ENCODE data around the gene TGFB2. TPM values are rescaled to one million over a fixed set of nuclear protein-coding genes. Genes with fewer than 3 reads are reported as not detected.

The TGFB2 gene
- total RNA-seq, 1 donor = 13.4 TPM

- Histone ChIP-seq H3K36me3 (ENCODE audit: insufficient read depth, low read length) (no peaks in the 10 kb centered on the region), H3K4me3 (ENCODE audit: insufficient read depth, low read length) (peak overlapping the region; percentile 27), H3K27me3 (ENCODE audit: insufficient read depth, low read length) (no peaks in the 10 kb centered on the region), H3K4me1 (ENCODE audit: insufficient read depth, low read length) (peaks cover 50% of the 10 kb centered on the region), H4K20me1 (ENCODE audit: insufficient read depth, low read length) (no peaks in the 10 kb centered on the region), H3K9me3 (ENCODE audit: low read depth, low read length) (no peaks in the 10 kb centered on the region), H2AFZ (ENCODE audit: low read length) (no peak overlapping the region), H3K79me2 (ENCODE audit: insufficient read depth, low read length) (peaks cover 35% of the 10 kb centered on the region), H3K27ac (ENCODE audit: low read depth, low read length) (peak overlapping the region; percentile 87), H3K4me2 (ENCODE audit: insufficient read depth, low read length) (peak overlapping the region; percentile 78)
- TF ChIP-seq, protein P1, sequence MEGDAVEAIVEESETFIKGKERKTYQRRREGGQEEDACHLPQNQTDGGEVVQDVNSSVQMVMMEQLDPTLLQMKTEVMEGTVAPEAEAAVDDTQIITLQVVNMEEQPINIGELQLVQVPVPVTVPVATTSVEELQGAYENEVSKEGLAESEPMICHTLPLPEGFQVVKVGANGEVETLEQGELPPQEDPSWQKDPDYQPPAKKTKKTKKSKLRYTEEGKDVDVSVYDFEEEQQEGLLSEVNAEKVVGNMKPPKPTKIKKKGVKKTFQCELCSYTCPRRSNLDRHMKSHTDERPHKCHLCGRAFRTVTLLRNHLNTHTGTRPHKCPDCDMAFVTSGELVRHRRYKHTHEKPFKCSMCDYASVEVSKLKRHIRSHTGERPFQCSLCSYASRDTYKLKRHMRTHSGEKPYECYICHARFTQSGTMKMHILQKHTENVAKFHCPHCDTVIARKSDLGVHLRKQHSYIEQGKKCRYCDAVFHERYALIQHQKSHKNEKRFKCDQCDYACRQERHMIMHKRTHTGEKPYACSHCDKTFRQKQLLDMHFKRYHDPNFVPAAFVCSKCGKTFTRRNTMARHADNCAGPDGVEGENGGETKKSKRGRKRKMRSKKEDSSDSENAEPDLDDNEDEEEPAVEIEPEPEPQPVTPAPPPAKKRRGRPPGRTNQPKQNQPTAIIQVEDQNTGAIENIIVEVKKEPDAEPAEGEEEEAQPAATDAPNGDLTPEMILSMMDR (IDR thresholded peaks at IDR 0.05; ENCODE audit: extremely low read depth, low read depth, low read length) = no peak
- DNase-seq (ENCODE audit: insufficient read length, low spot score, missing footprints) = no peak
These were observed 31.6 kb downstream of the TGFB2 start for GRCh38 chr1:218376722-218377121.

GRCh38 chr1:218377143-218377660, 32.1 kb downstream of the TGFB2 start:
- Histone ChIP-seq H3K4me3 (ENCODE audit: insufficient read depth, low read length) (peak overlapping the region; percentile 27), H3K79me2 (ENCODE audit: insufficient read depth, low read length) (peaks cover 32% of the 10 kb centered on the region), H3K36me3 (ENCODE audit: insufficient read depth, low read length) (no peaks in the 10 kb centered on the region), H3K27me3 (ENCODE audit: insufficient read depth, low read length) (no peaks in the 10 kb centered on the region), H4K20me1 (ENCODE audit: insufficient read depth, low read length) (no peaks in the 10 kb centered on the region), H3K9me3 (ENCODE audit: low read depth, low read length) (no peaks in the 10 kb centered on the region), H3K4me1 (ENCODE audit: insufficient read depth, low read length) (peaks cover 50% of the 10 kb centered on the region), H3K27ac (ENCODE audit: low read depth, low read length) (peak overlapping the region; percentile 87), H3K4me2 (ENCODE audit: insufficient read depth, low read length) (peak overlapping the region; percentile 78), H2AFZ (ENCODE audit: low read length) (no peak overlapping the region)
- DNase-seq (ENCODE audit: insufficient read length, low spot score, missing footprints) = peak; percentile 90
- TF ChIP-seq, protein P1 (IDR thresholded peaks at IDR 0.05; ENCODE audit: extremely low read depth, low read depth, low read length) = no peak

DNA sequence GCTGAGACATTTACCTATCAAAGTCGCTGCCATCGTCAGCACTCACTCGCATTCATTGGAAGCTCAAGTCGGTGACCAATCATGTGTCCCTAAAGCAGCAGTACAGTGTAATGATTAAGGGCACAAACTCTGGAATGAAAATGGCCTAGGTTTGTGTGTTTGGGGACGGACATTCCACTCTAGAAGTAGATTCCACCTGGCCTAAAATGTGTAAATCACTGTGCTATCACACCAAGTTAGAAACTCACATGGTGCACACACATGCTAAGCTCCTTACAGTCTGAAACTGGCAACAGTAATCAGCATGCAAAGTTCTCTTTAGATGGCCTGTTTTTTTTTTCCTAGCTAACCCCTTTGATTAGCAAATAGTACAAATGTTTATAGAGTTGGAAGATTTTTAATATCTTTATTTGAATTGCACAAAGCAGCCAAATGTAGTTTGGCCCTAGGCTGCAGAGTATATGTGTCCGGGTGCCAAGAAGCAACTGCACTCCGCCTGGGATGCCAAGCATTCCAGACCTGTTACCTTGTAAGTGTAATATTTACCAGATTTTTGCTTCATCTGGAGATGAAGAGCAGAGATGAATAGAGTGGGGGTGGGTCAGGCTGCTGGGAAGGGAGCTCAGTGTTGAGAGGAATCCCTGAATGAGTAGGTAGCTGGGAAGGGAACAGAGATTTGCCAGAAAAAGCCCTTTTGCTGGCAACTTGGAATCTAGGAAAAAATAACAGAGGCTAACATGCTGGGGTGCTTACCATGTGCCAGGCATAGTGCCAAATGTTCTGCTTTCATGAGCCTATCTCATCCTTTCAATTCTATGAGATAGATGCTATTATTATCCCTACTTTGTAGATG, 35.2 kb downstream of the TGFB2 start:
- Histone ChIP-seq H3K36me3 (ENCODE audit: insufficient read depth, low read length) (no peaks in the 10 kb centered on the region), H3K9me3 (ENCODE audit: low read depth, low read length) (no peaks in the 10 kb centered on the region), H3K4me2 (ENCODE audit: insufficient read depth, low read length) (peak overlapping the region; percentile 22), H3K27me3 (ENCODE audit: insufficient read depth, low read length) (no peaks in the 10 kb centered on the region), H3K4me1 (ENCODE audit: insufficient read depth, low read length) (peaks cover 55% of the 10 kb centered on the region), H2AFZ (ENCODE audit: low read length) (no peak overlapping the region), H3K4me3 (ENCODE audit: insufficient read depth, low read length) (no peak overlapping the region), H4K20me1 (ENCODE audit: insufficient read depth, low read length) (no peaks in the 10 kb centered on the region), H3K27ac (ENCODE audit: low read depth, low read length) (peak overlapping the region; percentile 63), H3K79me2 (ENCODE audit: insufficient read depth, low read length) (peaks cover 34% of the 10 kb centered on the region)
- TF ChIP-seq, protein P1 (IDR thresholded peaks at IDR 0.05; ENCODE audit: extremely low read depth, low read depth, low read length) = no peak
- peak; percentile 47 for DNase-seq (ENCODE audit: insufficient read length, low spot score, missing footprints)

GRCh38 chr1:218382261-218382660, 37.1 kb downstream of the TGFB2 start:
- Histone ChIP-seq H3K27me3 (ENCODE audit: insufficient read depth, low read length) (no peaks in the 10 kb centered on the region), H3K9me3 (ENCODE audit: low read depth, low read length) (no peaks in the 10 kb centered on the region), H3K4me1 (ENCODE audit: insufficient read depth, low read length) (peaks cover 44% of the 10 kb centered on the region), H3K4me3 (ENCODE audit: insufficient read depth, low read length) (no peak overlapping the region), H3K79me2 (ENCODE audit: insufficient read depth, low read length) (peaks cover 47% of the 10 kb centered on the region), H3K27ac (ENCODE audit: low read depth, low read length) (no peak overlapping the region), H2AFZ (ENCODE audit: low read length) (no peak overlapping the region), H3K4me2 (ENCODE audit: insufficient read depth, low read length) (no peak overlapping the region), H4K20me1 (ENCODE audit: insufficient read depth, low read length) (no peaks in the 10 kb centered on the region), H3K36me3 (ENCODE audit: insufficient read depth, low read length) (no peaks in the 10 kb centered on the region)
- TF ChIP-seq, protein P1 (IDR thresholded peaks at IDR 0.05; ENCODE audit: extremely low read depth, low read depth, low read length) = no peak
- no peak for DNase-seq (ENCODE audit: insufficient read length, low spot score, missing footprints)
